Measurements from ENCODE around the gene ESCO1.

The ESCO1 gene

GRCh38 chr18:21600526-21601410, at the start of gene ESCO1:
Gene ESCO1 (minus strand): TSS chr18:21600704. CDS start chr18:21574843, 25,861 bp downstream.
- in situ Hi-C loops (cut with MboI; ENCODE audit: low sequenced_read_pairs), result loop anchor here (25.0 kb wide), 1 partner anchor 137 kb away; the partner anchor contains the start of gene MIB1

GRCh38 chr18:21640375-21640774, 39.9 kb upstream of the ESCO1 start:
- in situ Hi-C loops (cut with MboI; ENCODE audit: low sequenced_read_pairs), result loop anchor here (25.0 kb wide), 2 partner anchors 153 to 453 kb away; no protein-coding TSS in a partner anchor

- in situ Hi-C loops (cut with MboI; ENCODE audit: low sequenced_read_pairs), result loop anchor here (25.0 kb wide), 2 partner anchors 152 to 452 kb away; no protein-coding TSS in a partner anchor
Measured at GRCh38 chr18:21638822-21639221, 38.3 kb upstream of the ESCO1 start.

GRCh38 chr18:21636769-21637168, 36.3 kb upstream of the ESCO1 start:
- in situ Hi-C loops (cut with MboI; ENCODE audit: low sequenced_read_pairs), result loop anchor here (25.0 kb wide), 2 partner anchors 149 to 449 kb away; no protein-coding TSS in a partner anchor

- in situ Hi-C loops (cut with MboI; ENCODE audit: low sequenced_read_pairs), result loop anchor here (25.0 kb wide), 2 partner anchors 147 to 447 kb away; no protein-coding TSS in a partner anchor
Measured at GRCh38 chr18:21634588-21635199, 34.2 kb upstream of the ESCO1 start.

GRCh38 chr18:21632393-21632792, 31.9 kb upstream of the ESCO1 start:
- in situ Hi-C loops (cut with MboI; ENCODE audit: low sequenced_read_pairs), result loop anchor here (25.0 kb wide), 2 partner anchors 145 to 445 kb away; no protein-coding TSS in a partner anchor

- in situ Hi-C loops (cut with MboI; ENCODE audit: low sequenced_read_pairs), result loop anchor here (25.0 kb wide), 2 partner anchors 142 to 442 kb away; no protein-coding TSS in a partner anchor
Measured at GRCh38 chr18:21629089-21629832, 28.8 kb upstream of the ESCO1 start.

GRCh38 chr18:21621640-21622039, 21.1 kb upstream of the ESCO1 start:
- in situ Hi-C loops (cut with MboI; ENCODE audit: low sequenced_read_pairs), result loop anchor here (25.0 kb wide), 1 partner anchor 116 kb away; the partner anchor contains the start of gene MIB1

- in situ Hi-C loops (cut with MboI; ENCODE audit: low sequenced_read_pairs), result loop anchor here (25.0 kb wide), 1 partner anchor 125 kb away; the partner anchor contains the start of gene MIB1
Measured at GRCh38 chr18:21612125-21613039, 11.9 kb upstream of the ESCO1 start, which contains the start of gene SNRPD1. Gene SNRPD1 (plus strand): TSS chr18:21612314. CDS start chr18:21612430, 116 bp downstream.

- in situ Hi-C loops (cut with MboI; ENCODE audit: low sequenced_read_pairs), result loop anchor here (25.0 kb wide), 1 partner anchor 126 kb away; the partner anchor contains the start of gene MIB1
Measured at GRCh38 chr18:21611401-21612124, 11.1 kb upstream of the ESCO1 start.

- in situ Hi-C loops (cut with MboI; ENCODE audit: low sequenced_read_pairs), result loop anchor here (25.0 kb wide), 1 partner anchor 132 kb away; the partner anchor contains the start of gene MIB1
Measured at GRCh38 chr18:21605213-21605612, 4.7 kb upstream of the ESCO1 start.

- in situ Hi-C loops (cut with MboI; ENCODE audit: low sequenced_read_pairs), result loop anchor here (25.0 kb wide), 1 partner anchor 133 kb away; the partner anchor contains the start of gene MIB1
Measured at GRCh38 chr18:21604671-21605070, 4.2 kb upstream of the ESCO1 start.

- in situ Hi-C loops (cut with MboI; ENCODE audit: low sequenced_read_pairs), result loop anchor here (25.0 kb wide), 1 partner anchor 135 kb away; the partner anchor contains the start of gene MIB1
Measured at GRCh38 chr18:21602299-21602587, 1.7 kb upstream of the ESCO1 start.

GRCh38 chr18:21599585-21600525, 649 bp downstream of the ESCO1 start:
- in situ Hi-C loops (cut with MboI; ENCODE audit: low sequenced_read_pairs), result loop anchor here (25.0 kb wide), 1 partner anchor 137 kb away; the partner anchor contains the start of gene MIB1

GRCh38 chr18:21598726-21599584, 1.5 kb downstream of the ESCO1 start:
- in situ Hi-C loops (cut with MboI; ENCODE audit: low sequenced_read_pairs), result no loop called here

- in situ Hi-C loops (cut with MboI; ENCODE audit: low sequenced_read_pairs), result no loop called here
Measured at GRCh38 chr18:21597620-21598019, 2.9 kb downstream of the ESCO1 start.
